K562 (cell line): ENCODE data around the gene FGR. TPM values are rescaled to one million over a fixed set of nuclear protein-coding genes. Genes with fewer than 3 reads are reported as not detected.

ENCODE experiments used
- ARID1B ChIP-seq: fragments of 450-650 bp; IDR thresholded peaks from 2 replicates; pipeline ENCODE4 v1.6.1; 2016; ENCODE audit warnings: antibody characterized with exemption, mild to moderate bottlenecking, inconsistent platforms
- ARID4B ChIP-seq: sonication (generic); formaldehyde crosslinking; IDR thresholded peaks from 2 replicates; pipeline ENCODE4 v1.8.0; 2022; ENCODE audit warnings: mild to moderate bottlenecking, missing genetic modification reagents
- ILF3 ChIP-seq: fragments of 450-650 bp; IDR thresholded peaks from 2 replicates; pipeline ENCODE4 v1.6.1; 2018; ENCODE audit warnings: antibody characterized with exemption, mild to moderate bottlenecking, moderate library complexity, borderline replicate concordance
- JUND ChIP-seq, 2 experiments: IDR thresholded peaks; 2 replicates in 1 of 2; 3 replicates in 1 of 2; pipeline ENCODE4 v1.6.1; 2011; ENCODE audit warnings: borderline replicate concordance in 2 of 2, low read depth in 2 of 2, low read length in 2 of 2, improper control_type of control experiment in 1 of 2, missing biosample characterization in 1 of 2, missing genetic modification characterization in 1 of 2, missing genetic modification reagents in 1 of 2
- KDM2B ChIP-seq: fragments of 250-450 bp; sonication (Bioruptor Pico); IDR thresholded peaks from 2 replicates; pipeline ENCODE4 v1.8.0; 2021; ENCODE audit warnings: mild to moderate bottlenecking, moderate library complexity
- MCM2 ChIP-seq: fragments of 450-650 bp; IDR thresholded peaks from 2 replicates; pipeline ENCODE4 v1.6.1; 2017; ENCODE audit warnings: low read depth, mild to moderate bottlenecking
- MCM7 ChIP-seq, 2 experiments: fragments of 450-650 bp; IDR thresholded peaks; 2 replicates each; pipeline ENCODE4 v1.6.1; 2016 to 2018
- NFIC ChIP-seq: fragments of 450-650 bp; IDR thresholded peaks from 2 replicates; pipeline ENCODE4 v1.6.1; 2017; ENCODE audit warnings: mild to moderate bottlenecking, inconsistent platforms
- NR2F6 ChIP-seq: fragments of 450-650 bp; formaldehyde crosslinking; IDR thresholded peaks from 2 replicates; pipeline ENCODE4 v1.4.0; 2020; ENCODE audit warnings: mild to moderate bottlenecking
- RBM39 ChIP-seq: fragments of 200-400 bp; formaldehyde crosslinking; optimal IDR thresholded peaks from 2 replicates; pipeline ENCODE3; 2018; ENCODE audit warnings: low read depth, low read length
- RHOXF2B ChIP-seq: fragments of 250-450 bp; sonication (Bioruptor Pico); conservative IDR thresholded peaks from 2 replicates; pipeline ENCODE4 v1.5.1; 2021
- SREBF1 ChIP-seq: fragments of 150-350 bp; IDR thresholded peaks from 2 replicates; pipeline ENCODE4 v1.6.1; 2014; ENCODE audit warnings: antibody characterized with exemption, low read depth, low read length, borderline replicate concordance
- THRAP3 ChIP-seq: fragments of 450-650 bp; IDR thresholded peaks from 2 replicates; pipeline ENCODE4 v1.6.1; 2016; ENCODE audit warnings: mild to moderate bottlenecking, inconsistent platforms, borderline replicate concordance
- ZBTB1 ChIP-seq: sonication (generic); formaldehyde crosslinking; IDR thresholded peaks from 2 replicates; pipeline ENCODE4 v1.8.1; 2023; ENCODE audit warnings: missing genetic modification reagents, low read depth, mild to moderate bottlenecking, borderline replicate concordance
- ZFPM2 ChIP-seq: fragments of 250-450 bp; sonication (Bioruptor Pico); IDR thresholded peaks from 2 replicates; pipeline ENCODE4 v1.5.1; 2022; ENCODE audit warnings: mild to moderate bottlenecking
- polyA plus RNA-seq, 8 experiments: library from polyadenylated mRNA; depleted of rRNA in 4 of 8; stranded (reverse) in 5 of 8; unstranded in 3 of 8; fragments of >200 nt; fragmentation: Nextera tagmentation in 2 of 8; fragmentation: Illumina TruSeq in 1 of 8; extraction: Ambion mirVana in 2 of 8; extraction: Trizol in 1 of 8; gene quantifications; 2 replicates each; pipeline versions ENCODE4 v1.2.1 to v1.2.3, GENCODE V29; 2011 to 2014; ENCODE audit warnings: inconsistent platforms in 1 of 8, missing spikeins in 1 of 8
- total RNA-seq, 7 experiments: library from RNA; depleted of rRNA in 6 of 7; stranded (reverse); fragments of >200 nt in 6 of 7; fragmentation: Illumina TruSeq in 2 of 7; extraction: Trizol in 2 of 7; gene quantifications; 2 replicates each; pipeline versions ENCODE4 v1.2.1 to v1.2.3, GENCODE V29; 2011 to 2021; ENCODE audit warnings: low replicate concordance in 1 of 7
- TF ChIP-seq, protein P1 (sequence below): fragments of 450-650 bp; IDR thresholded peaks from 2 replicates; pipeline ENCODE4 v1.6.1; 2018; ENCODE audit warnings: mild to moderate bottlenecking, low read depth; ENCODE audit not compliant: partially characterized antibody

The FGR gene
- total and polyA plus RNA-seq, 9 of the 15 experiments (the other 6 are each of a cell fraction or from before 2014, with no cell fraction given) = 0.04 to 0.11 TPM; not detected in 7

- no peak for TF ChIP-seq KDM2B
- no peak for TF ChIP-seq THRAP3
- TF ChIP-seq ARID1B = peak; percentile 86
- TF ChIP-seq NFIC = no peak
- no peak for TF ChIP-seq MCM7 (IDR thresholded peaks at IDR 0.05)
- TF ChIP-seq ZFPM2 (CRISPR knock-in tag) = no peak
- TF ChIP-seq JUND (IDR thresholded peaks at IDR 0.05; ENCODE audit: borderline replicate concordance, low read depth, low read length) = peak; percentile 92
- peak; percentile 84; the same call in 1 of the 3 replicates for TF ChIP-seq JUND (tag; IDR thresholded peaks at IDR 0.05; ENCODE audit: borderline replicate concordance, low read depth, low read length)
- TF ChIP-seq, protein P1, sequence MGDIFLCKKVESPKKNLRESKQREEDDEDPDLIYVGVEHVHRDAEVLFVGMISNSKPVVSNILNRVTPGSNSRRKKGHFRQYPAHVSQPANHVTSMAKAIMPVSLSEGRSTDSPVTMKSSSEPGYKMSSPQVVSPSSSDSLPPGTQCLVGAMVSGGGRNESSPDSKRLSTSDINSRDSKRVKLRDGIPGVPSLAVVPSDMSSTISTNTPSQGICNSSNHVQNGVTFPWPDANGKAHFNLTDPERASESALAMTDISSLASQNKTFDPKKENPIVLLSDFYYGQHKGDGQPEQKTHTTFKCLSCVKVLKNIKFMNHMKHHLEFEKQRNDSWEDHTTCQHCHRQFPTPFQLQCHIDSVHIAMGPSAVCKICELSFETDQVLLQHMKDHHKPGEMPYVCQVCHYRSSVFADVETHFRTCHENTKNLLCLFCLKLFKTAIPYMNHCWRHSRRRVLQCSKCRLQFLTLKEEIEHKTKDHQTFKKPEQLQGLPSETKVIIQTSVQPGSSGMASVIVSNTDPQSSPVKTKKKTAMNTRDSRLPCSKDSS = no peak
- TF ChIP-seq RBM39 = no peak
- no peak for TF ChIP-seq ZBTB1 (CRISPR knock-in tag)
- TF ChIP-seq NR2F6 (CRISPR knock-in tag) = no peak
- no peak for TF ChIP-seq ARID4B
- TF ChIP-seq RHOXF2B = no peak
- no peak for TF ChIP-seq SREBF1
- TF ChIP-seq MCM2 = no peak
- TF ChIP-seq ILF3 = no peak
These were observed 36.0 kb downstream of the FGR start (continued) for GRCh38 chr1:27598902-27599528.
